HUES6 (cell line): ENCODE measurements around the gene TMED6.

ENCODE experiments used
- H3K27ac ChIP-seq: 2 replicates; pipeline ENCODE4 v1.7.0; 2013; ENCODE audit warnings: low read depth, mild to moderate bottlenecking, low read length, inconsistent platforms
- H3K27me3 ChIP-seq: 2 replicates; pipeline ENCODE4 v1.6.1; 2013; ENCODE audit warnings: low read length; ENCODE audit not compliant: control insufficient read depth, insufficient read depth
- H3K36me3 ChIP-seq: 2 replicates; pipeline ENCODE4 v1.6.1; 2013; ENCODE audit warnings: low read length; ENCODE audit not compliant: control insufficient read depth, insufficient read depth
- H3K4me1 ChIP-seq: 2 replicates; pipeline ENCODE4 v1.6.1; 2013; ENCODE audit warnings: low read length; ENCODE audit not compliant: control insufficient read depth, insufficient read depth
- H3K4me3 ChIP-seq: 2 replicates; pipeline ENCODE4 v1.5.1; 2013; ENCODE audit warnings: low read depth, low read length
- H3K9ac ChIP-seq: one replicate; pipeline ENCODE4 v1.6.1; 2013; ENCODE audit warnings: mild to moderate bottlenecking, low read length
- H3K9me3 ChIP-seq: 2 replicates; pipeline ENCODE4 v1.6.1; 2013; ENCODE audit warnings: low read depth, low read length; ENCODE audit not compliant: control insufficient read depth, insufficient read depth

The TMED6 gene

GRCh38 chr16:69314534-69314933 lies 37.1 kb downstream of the TMED6 start:
- Histone ChIP-seq H3K36me3 (peaks cover 49% of the 10 kb centered on the region), H3K27me3 (no peaks in the 10 kb centered on the region), H3K9me3 (no peaks in the 10 kb centered on the region), H3K9ac (no peak overlapping the region), H3K4me3 (no peak overlapping the region), H3K4me1 (peaks cover 8% of the 10 kb centered on the region; the same call in 1 of the 2 replicates), H3K27ac (no peak overlapping the region; the same call in 1 of the 2 replicates)

GRCh38 chr16:69313469-69313868 lies 38.1 kb downstream of the TMED6 start:
- Histone ChIP-seq H3K9ac (no peak overlapping the region), H3K4me3 (no peak overlapping the region), H3K4me1 (peaks cover 8% of the 10 kb centered on the region; the same call in 1 of the 2 replicates), H3K36me3 (peaks cover 38% of the 10 kb centered on the region), H3K27ac (no peak overlapping the region), H3K27me3 (no peaks in the 10 kb centered on the region), H3K9me3 (no peaks in the 10 kb centered on the region)

GRCh38 chr16:69311533-69312387 lies 39.8 kb downstream of the TMED6 start:
- no peaks in the 10 kb centered on the region for H3K9me3 ChIP-seq
- peak overlapping the region; percentile 75 for H3K9ac ChIP-seq
- peak overlapping the region; percentile 95 for H3K4me3 ChIP-seq
- H3K36me3 ChIP-seq: peaks cover 26% of the 10 kb centered on the region
- H3K27me3 ChIP-seq: no peaks in the 10 kb centered on the region
- H3K27ac ChIP-seq: no peak overlapping the region
- peaks cover 8% of the 10 kb centered on the region; the same call in 1 of the 2 replicates for H3K4me1 ChIP-seq

GRCh38 chr16:69310653-69311532 lies 40.7 kb downstream of the TMED6 start, which contains the start of gene VPS4A:
Gene VPS4A, plus strand, starts transcription at chr16:69311350. Its CDS starts 162 bp downstream, at chr16:69311512.
- peaks cover 8% of the 10 kb centered on the region; the same call in 1 of the 2 replicates for H3K4me1 ChIP-seq
- peak within 1 kb of the TSS; percentile 95 for H3K4me3 ChIP-seq
- peaks cover 18% of the 10 kb centered on the region for H3K36me3 ChIP-seq
- H3K27me3 ChIP-seq: no peaks in the 10 kb centered on the region
- H3K27ac ChIP-seq: no peak within 1 kb of the TSS; the same call in 1 of the 2 replicates
- H3K9ac ChIP-seq: peak within 1 kb of the TSS; percentile 75
- no peaks in the 10 kb centered on the region for H3K9me3 ChIP-seq

GRCh38 chr16:69309316-69309715 lies 42.3 kb downstream of the TMED6 start:
- Histone ChIP-seq H3K4me3 (no peak overlapping the region), H3K9me3 (no peaks in the 10 kb centered on the region), H3K27ac (no peak overlapping the region), H3K9ac (no peak overlapping the region), H3K27me3 (no peaks in the 10 kb centered on the region), H3K4me1 (peaks cover 8% of the 10 kb centered on the region; the same call in 1 of the 2 replicates), H3K36me3 (peaks cover 3% of the 10 kb centered on the region)

GRCh38 chr16:69307856-69308255 lies 43.7 kb downstream of the TMED6 start:
- no peak overlapping the region for H3K4me3 ChIP-seq
- no peak overlapping the region for H3K9ac ChIP-seq
- H3K36me3 ChIP-seq: 0 out of 2 replicates have a peak, but pooled peaks cover 3% of the 10 kb centered on the region
- H3K9me3 ChIP-seq: no peaks in the 10 kb centered on the region
- peaks cover 8% of the 10 kb centered on the region; the same call in 1 of the 2 replicates for H3K4me1 ChIP-seq
- H3K27me3 ChIP-seq: no peaks in the 10 kb centered on the region
- no peak overlapping the region for H3K27ac ChIP-seq

GRCh38 chr16:69307091-69307490 lies 44.5 kb downstream of the TMED6 start:
- Histone ChIP-seq H3K9me3 (no peaks in the 10 kb centered on the region), H3K36me3 (0 out of 2 replicates have a peak, but pooled peaks cover 3% of the 10 kb centered on the region), H3K4me1 (peaks cover 5% of the 10 kb centered on the region; the same call in 1 of the 2 replicates), H3K27ac (no peak overlapping the region), H3K4me3 (no peak overlapping the region), H3K27me3 (no peaks in the 10 kb centered on the region), H3K9ac (no peak overlapping the region)

GRCh38 chr16:69306031-69306430 lies 45.6 kb downstream of the TMED6 start:
- Histone ChIP-seq H3K36me3 (peaks cover 10% of the 10 kb centered on the region; the same call in 1 of the 2 replicates), H3K4me3 (no peak overlapping the region), H3K9me3 (no peaks in the 10 kb centered on the region), H3K9ac (no peak overlapping the region), H3K4me1 (0 out of 2 replicates have a peak, but pooled peaks cover 3% of the 10 kb centered on the region), H3K27me3 (no peaks in the 10 kb centered on the region), H3K27ac (no peak overlapping the region)

GRCh38 chr16:69302301-69302700 lies 49.3 kb downstream of the TMED6 start:
- Histone ChIP-seq H3K9ac (no peak overlapping the region), H3K4me3 (no peak overlapping the region), H3K9me3 (no peaks in the 10 kb centered on the region), H3K27me3 (no peaks in the 10 kb centered on the region), H3K36me3 (peaks cover 21% of the 10 kb centered on the region), H3K4me1 (no peaks in the 10 kb centered on the region), H3K27ac (no peak overlapping the region)

GRCh38 chr16:69301861-69302260 lies 49.7 kb downstream of the TMED6 start:
- Histone ChIP-seq H3K27me3 (no peaks in the 10 kb centered on the region), H3K9me3 (no peaks in the 10 kb centered on the region), H3K27ac (no peak overlapping the region), H3K4me1 (no peaks in the 10 kb centered on the region), H3K4me3 (no peak overlapping the region), H3K9ac (no peak overlapping the region), H3K36me3 (peaks cover 21% of the 10 kb centered on the region)
